HG02973 (cell line): ENCODE data around the gene PDE4D.
A peak's percentile ranks its signal among the peaks of the same experiment; 100 is the strongest.
"Not testable (repeated sequence)": the region's sequence is repeated elsewhere in the genome, so short reads cannot be mapped to it uniquely, and the experiment has no call there.

ENCODE experiments used
- ATAC-seq: cut with Tn5 transposase; IDR thresholded peaks from one replicate; pipeline ENCODE4 v1.9.1; 2021; ENCODE audit warnings: moderate library complexity; ENCODE audit not compliant: unreplicated experiment

Gene PDE4D

GRCh38 chr5:59712836-59713497 lies 180.6 kb downstream of the PDE4D start:
- ATAC-seq = no peak

GRCh38 chr5:59711310-59711709 lies 182.2 kb downstream of the PDE4D start:
- ATAC-seq = no peak

- ATAC-seq = no peak
Measured at GRCh38 chr5:59709846-59710245, 183.7 kb downstream of the PDE4D start.

GRCh38 chr5:59709346-59709821 lies 184.1 kb downstream of the PDE4D start:
- ATAC-seq = no peak

DNA sequence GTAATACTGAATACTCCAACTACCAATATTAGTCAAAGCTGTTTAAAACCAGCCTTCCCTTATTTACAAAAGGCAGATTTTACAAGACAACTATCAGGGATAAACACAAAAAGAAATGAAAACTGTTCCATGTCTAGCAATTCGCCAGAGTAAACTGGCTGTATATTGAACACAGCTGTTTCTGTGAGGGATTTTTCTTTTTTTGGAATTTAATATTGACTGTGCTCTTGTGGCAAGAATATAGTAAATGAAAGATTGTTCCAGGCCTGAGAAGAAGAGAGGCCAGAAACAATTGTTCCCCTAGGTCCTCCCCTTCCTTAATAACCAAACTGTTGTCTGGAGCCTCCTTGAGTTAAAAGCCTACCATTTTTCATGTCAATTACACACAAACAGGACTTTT lies 188.6 kb downstream of the PDE4D start:
- ATAC-seq = no peak

DNA sequence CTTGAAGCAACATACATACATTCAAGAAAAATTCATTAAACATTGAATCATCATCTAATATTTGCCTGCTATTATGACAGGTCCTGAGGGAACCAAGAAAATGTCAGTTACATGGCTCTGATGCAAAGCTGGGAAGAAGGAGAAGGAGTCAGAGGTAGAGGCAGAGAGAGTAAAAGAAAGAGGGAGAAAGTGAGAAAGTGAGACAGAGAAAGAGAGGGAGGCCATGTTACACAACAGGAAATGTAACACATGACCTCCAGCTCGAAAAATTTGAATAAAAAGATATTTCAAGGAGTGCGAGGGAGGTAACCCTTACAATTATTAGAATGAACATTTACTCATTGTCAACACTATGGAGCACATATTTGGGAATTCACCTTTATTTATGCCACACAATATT lies 189.7 kb downstream of the PDE4D start:
- no peak for ATAC-seq

- no peak for ATAC-seq
Measured at GRCh38 chr5:59698207-59699178, 195.0 kb downstream of the PDE4D start.

DNA sequence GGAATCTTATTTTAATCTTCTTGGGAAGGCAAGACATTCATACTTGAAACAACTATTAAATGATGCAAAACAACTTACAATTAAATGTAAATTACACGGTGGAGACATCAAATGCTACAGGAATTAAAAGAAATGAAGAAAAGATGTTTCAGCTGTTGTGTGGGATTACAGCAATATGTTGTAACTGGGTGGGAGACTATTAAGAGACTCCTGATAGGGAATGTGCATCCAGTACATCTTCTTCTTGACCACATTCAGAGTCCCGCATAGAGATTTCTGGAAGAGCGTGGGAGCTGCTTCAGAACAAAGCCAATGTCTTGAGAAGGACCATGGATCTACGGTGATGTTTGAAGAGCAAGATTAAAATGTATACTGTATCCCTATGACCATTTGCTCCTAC lies 199.1 kb downstream of the PDE4D start:
- no peak for ATAC-seq

DNA sequence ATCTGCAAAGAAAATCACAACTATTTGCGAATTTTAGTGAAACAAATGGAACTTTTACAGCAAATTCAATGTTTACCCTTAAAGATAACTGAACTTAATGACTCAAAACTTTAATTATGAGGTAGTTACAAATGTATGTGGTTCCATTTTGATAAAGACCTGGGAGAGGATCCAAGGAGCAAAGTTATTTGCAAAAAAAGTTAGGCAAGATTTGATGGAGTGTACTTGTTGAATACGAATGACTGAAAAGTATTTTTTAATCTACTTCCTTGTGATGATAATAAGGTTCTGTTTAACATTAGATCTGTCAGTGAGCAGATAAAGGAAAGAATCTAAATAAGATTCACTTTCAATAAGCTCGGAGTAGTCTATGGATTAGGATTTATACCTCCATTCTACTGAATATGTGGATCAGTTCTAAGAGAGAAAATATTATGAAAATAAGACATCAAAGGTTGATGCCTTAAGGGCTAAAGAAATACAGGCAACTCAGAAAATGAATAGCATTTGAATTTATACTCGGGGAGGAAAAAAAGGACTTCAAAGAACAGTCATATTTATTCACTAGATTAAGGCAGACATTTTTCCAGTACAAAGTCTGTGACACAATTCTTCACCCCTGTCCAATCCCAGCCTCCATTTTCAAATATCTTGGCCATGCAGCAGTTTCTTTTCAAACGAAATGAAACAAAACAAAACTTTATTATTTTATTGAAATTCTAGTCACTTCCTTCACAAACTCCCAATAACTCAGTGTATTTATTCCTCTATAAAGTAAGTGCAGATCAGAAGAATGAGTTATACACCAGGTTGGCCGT lies 199.8 kb downstream of the PDE4D start:
- no peak for ATAC-seq

DNA sequence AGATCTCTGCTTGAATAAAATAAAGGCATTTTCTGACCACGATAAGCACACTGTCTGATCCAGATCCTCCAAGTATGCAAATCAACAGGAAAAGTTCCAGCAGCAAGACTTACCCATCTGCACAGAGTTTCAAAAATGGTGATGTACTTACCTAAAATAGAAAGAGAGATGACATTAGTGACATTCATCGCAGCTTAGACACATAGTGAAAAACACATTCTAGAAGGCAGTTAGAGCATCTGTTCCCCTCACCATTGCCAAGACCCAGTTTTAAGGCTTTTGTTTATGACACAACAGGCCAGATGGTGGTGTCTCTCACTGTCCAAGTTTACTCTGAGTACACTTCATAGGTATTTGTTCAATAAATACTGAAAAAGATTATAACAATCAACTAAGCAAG lies 207.7 kb downstream of the PDE4D start:
- ATAC-seq = no peak

- no peak for ATAC-seq
Measured at GRCh38 chr5:59685191-59685530, 208.4 kb downstream of the PDE4D start.

GRCh38 chr5:59684388-59685190 lies 208.9 kb downstream of the PDE4D start:
- ATAC-seq = peak; percentile 66

- ATAC-seq = no peak
Measured at GRCh38 chr5:59683311-59683710, 210.2 kb downstream of the PDE4D start.

GRCh38 chr5:59682542-59682941 lies 211.0 kb downstream of the PDE4D start:
- no peak for ATAC-seq

GRCh38 chr5:59678943-59679342 lies 214.6 kb downstream of the PDE4D start:
- no peak for ATAC-seq

- no peak for ATAC-seq
Measured at GRCh38 chr5:59674763-59675162, 218.8 kb downstream of the PDE4D start.

GRCh38 chr5:59673438-59674058 lies 220.0 kb downstream of the PDE4D start:
- no peak for ATAC-seq

DNA sequence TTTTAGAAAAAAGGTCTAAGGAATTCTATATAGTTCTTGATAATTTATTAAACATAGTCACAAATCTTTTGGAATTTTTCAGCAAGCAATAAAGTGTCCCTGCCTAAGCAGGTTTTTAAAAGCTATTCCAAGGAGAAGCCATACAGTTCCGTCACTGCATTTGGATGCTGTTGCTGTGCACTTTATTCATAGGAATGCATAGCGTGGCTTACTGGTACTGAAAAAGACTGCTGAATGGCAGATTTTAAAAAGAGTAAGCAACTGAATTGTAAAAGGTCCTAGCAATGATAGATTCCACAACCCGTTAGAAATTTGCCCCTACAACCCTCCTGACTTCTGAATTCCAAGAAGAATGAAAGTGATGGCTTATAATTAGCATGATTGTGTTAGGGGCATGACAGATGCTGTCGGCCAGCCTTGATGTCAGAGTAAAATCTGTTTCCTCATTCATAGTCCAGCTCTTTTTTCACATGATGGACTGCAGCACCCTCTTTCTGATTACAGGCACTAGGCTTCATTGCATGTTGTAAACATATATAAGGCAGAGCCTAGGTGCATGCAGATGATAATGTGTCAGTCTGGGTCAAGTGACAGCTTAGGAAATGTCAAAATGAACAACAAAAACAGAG lies 227.0 kb downstream of the PDE4D start:
- no peak for ATAC-seq

DNA sequence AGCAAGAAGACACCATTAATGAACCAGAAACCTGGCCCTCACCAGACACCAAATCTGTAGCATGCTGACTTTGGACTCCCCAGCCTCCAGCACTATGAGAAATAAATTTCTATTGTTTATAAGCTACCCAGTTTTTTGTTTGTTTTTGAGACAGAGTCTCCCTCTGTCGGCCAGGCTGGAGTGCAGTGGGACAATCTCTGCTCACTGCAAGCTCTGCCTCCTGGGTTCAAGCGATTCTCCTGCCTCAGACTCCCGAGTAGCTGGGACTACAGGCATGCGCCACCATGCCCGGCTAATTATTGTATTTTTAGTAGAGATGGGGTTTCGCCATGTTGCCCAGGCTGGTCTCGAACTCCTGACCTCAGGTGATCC lies 227.7 kb downstream of the PDE4D start:
- ATAC-seq = not testable (repeated sequence)
